ENCODE results near the gene PLA2G2C.

DNA sequence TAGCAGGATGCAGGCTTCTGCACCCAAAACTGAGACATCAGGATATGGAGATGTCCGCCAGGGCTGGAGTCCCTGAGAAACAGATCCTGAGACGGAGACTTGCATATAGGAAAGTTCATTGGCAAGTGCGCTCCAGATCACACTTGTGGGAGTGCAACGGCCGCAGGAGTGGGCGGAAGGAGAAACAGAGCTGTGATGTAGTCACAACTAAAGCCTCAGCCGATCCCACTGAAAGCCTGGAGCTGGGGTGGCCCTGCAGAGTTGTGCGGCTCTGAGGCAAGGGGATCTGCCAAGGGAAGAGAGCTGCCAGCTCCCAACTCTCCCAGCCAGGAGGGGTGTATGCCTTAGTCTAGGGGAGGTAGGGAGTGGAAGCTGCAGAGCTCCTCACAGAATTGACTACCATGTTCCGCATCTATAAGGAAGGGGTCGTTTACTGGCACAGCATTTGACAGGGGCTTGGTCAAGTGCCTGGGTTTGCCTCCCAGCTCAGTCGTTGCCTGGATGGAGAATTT lies 42.1 kb upstream of the PLA2G2C start:
- TF ChIP-seq, protein P1, sequence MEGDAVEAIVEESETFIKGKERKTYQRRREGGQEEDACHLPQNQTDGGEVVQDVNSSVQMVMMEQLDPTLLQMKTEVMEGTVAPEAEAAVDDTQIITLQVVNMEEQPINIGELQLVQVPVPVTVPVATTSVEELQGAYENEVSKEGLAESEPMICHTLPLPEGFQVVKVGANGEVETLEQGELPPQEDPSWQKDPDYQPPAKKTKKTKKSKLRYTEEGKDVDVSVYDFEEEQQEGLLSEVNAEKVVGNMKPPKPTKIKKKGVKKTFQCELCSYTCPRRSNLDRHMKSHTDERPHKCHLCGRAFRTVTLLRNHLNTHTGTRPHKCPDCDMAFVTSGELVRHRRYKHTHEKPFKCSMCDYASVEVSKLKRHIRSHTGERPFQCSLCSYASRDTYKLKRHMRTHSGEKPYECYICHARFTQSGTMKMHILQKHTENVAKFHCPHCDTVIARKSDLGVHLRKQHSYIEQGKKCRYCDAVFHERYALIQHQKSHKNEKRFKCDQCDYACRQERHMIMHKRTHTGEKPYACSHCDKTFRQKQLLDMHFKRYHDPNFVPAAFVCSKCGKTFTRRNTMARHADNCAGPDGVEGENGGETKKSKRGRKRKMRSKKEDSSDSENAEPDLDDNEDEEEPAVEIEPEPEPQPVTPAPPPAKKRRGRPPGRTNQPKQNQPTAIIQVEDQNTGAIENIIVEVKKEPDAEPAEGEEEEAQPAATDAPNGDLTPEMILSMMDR (IDR thresholded peaks at IDR 0.05; ENCODE audit: insufficient read depth, low read length): no peak
- TF ChIP-seq POLR2AphosphoS5 (IDR thresholded peaks at IDR 0.05; ENCODE audit: low read depth): no peak
- TF ChIP-seq, protein P2, sequence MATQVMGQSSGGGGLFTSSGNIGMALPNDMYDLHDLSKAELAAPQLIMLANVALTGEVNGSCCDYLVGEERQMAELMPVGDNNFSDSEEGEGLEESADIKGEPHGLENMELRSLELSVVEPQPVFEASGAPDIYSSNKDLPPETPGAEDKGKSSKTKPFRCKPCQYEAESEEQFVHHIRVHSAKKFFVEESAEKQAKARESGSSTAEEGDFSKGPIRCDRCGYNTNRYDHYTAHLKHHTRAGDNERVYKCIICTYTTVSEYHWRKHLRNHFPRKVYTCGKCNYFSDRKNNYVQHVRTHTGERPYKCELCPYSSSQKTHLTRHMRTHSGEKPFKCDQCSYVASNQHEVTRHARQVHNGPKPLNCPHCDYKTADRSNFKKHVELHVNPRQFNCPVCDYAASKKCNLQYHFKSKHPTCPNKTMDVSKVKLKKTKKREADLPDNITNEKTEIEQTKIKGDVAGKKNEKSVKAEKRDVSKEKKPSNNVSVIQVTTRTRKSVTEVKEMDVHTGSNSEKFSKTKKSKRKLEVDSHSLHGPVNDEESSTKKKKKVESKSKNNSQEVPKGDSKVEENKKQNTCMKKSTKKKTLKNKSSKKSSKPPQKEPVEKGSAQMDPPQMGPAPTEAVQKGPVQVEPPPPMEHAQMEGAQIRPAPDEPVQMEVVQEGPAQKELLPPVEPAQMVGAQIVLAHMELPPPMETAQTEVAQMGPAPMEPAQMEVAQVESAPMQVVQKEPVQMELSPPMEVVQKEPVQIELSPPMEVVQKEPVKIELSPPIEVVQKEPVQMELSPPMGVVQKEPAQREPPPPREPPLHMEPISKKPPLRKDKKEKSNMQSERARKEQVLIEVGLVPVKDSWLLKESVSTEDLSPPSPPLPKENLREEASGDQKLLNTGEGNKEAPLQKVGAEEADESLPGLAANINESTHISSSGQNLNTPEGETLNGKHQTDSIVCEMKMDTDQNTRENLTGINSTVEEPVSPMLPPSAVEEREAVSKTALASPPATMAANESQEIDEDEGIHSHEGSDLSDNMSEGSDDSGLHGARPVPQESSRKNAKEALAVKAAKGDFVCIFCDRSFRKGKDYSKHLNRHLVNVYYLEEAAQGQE (IDR thresholded peaks at IDR 0.05; ENCODE audit: insufficient replicate concordance, low read depth): no peak
- TF ChIP-seq GABPA (IDR thresholded peaks at IDR 0.05; ENCODE audit: low read depth): no peak
- TF ChIP-seq SPI1 (IDR thresholded peaks at IDR 0.05; ENCODE audit: borderline replicate concordance, low read depth): no peak
